GM18909 (cell line): ENCODE measurements around the gene TFF3.
"Not testable (repeated sequence)": the region's sequence is repeated elsewhere in the genome, so short reads cannot be mapped to it uniquely, and the experiment has no call there.

ENCODE experiments used
- ATAC-seq: cut with Tn5 transposase; IDR thresholded peaks from one replicate; pipeline ENCODE4 v1.9.1; 2021; ENCODE audit warnings: mild to moderate bottlenecking; ENCODE audit not compliant: unreplicated experiment, poor library complexity

TFF3 gene

DNA sequence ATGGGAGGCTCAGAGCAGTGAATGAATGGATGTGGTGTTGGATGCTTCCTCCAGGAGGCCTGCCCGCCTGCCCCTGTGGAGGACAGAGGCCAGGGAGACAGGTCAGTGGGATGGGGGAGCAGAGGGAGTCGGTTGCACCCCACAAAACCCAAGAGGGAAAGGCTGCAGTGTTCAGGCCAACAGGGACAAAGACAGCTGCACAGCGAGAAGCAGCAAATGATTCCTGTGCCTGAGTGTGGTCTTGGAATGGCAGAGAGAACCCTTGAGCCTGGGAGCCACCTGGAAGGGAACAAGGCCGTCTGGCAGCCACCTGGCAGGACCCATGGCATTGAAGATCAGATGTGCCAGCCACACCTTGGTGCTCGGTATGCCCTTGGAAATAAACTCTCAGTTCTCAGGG, 8.1 kb downstream of the TFF3 start:
- ATAC-seq = no peak

DNA sequence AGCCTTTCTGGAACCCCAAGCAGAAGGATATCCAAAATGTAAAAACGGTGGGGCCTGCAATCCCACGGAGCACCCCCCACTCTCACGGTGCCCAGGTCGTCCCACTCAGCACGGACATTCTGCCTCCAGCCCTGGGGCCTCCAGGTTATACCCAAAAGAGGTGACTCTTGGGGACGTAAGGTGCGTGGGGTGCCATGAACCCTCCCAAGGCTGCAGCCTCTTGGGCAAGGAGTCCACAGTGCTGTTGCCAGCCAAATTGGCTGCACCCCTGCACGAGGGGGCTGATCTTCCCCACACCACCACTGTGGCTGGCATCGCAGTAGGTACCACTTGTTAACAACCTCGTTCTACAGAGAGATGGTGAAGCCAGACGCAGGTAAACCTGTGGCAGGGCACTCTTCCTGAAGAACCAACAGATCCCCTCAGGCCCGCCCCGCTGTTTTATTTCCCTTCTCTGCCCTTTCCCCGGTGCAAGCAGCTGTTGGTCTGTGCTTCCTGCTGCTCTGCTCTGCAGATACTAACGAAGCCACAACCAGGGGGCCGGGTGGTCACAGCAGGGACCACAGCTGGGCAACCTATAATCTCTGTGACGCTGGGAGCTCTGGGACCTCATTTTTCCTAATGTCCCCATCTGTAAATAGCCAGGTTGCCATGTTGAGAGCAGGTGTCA, 8.7 kb downstream of the TFF3 start:
- no peak for ATAC-seq

DNA sequence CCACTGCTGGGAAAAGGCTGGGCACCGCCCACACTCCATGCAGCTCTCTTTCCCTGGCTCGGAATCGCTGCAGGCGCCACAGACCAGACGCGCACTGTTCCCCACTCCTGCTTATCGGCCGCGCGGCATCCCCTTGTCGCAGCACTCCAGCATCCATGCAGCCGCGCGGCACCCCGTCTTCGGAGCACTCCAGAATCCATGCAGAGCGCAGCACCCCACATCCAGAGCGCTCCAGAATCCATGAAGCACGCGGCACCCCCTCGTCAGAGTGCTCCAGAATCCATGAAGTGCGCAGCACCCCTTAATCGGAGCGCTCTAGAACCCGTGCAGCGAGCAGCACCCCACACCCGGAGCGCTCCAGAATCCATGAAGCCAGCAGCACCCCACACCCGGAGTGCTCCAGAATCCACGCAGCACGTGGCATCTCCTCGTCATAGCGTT, 9.5 kb downstream of the TFF3 start:
- ATAC-seq = no peak

DNA sequence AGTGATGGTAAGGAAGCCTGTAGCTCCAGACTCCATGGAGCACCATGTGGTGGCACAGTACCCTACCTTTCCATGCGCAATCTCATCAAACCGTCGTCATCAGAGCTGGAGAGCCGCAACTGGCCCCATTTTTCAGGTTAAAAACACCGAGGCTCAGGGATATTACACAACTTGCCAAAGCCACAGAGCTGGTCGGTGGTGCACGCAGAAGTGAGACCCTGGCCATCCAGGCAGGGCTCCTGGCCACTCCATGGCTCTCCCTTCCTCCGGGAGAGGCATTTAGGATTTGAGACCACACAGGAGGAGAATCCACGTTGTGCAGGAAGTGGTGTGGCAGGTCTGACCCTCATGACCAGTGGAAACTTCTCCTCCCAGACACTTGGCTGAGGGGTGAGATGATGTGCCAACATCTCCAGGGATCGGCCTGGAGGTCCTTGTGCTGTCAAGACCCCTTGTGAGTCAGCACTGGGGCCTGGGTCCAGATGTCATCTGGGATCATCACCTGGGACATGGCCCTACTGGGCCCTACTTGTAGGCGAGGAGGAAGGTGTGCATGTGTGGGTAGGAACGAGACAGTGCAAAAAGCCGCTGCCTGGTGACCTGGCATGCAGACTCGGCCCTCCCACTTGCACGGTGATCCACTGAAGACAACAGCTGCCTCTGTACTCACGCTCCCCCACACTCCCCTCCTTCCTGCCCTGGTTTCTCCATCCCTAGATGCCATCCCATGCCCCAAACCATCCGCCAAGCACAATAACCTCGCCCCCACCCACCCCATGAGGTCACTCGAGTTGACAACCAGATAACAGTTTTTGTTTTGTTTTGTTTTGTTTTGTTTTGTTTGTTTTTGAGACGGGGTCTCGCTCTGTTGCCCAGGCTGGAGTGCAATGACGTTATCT, 10.4 kb downstream of the TFF3 start:
- no peak for ATAC-seq

DNA sequence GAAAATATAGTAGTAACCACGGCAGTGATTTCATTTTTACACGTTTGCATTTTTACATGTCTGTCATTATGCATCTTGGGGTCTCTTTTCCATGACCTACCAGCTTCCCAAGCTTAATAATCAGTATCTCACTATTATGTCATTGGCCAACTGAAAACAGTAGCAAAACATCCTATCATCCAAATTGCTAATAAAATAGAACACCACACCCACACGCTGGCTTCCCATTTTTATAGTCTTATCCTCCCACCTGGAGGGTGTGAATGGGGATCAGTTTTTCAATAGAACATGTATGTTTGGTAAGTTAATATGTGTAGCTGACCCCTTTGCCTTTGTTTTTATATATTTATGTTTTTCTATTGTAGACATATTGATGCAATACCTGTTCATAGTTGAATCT, 11.8 kb downstream of the TFF3 start:
- no peak for ATAC-seq

DNA sequence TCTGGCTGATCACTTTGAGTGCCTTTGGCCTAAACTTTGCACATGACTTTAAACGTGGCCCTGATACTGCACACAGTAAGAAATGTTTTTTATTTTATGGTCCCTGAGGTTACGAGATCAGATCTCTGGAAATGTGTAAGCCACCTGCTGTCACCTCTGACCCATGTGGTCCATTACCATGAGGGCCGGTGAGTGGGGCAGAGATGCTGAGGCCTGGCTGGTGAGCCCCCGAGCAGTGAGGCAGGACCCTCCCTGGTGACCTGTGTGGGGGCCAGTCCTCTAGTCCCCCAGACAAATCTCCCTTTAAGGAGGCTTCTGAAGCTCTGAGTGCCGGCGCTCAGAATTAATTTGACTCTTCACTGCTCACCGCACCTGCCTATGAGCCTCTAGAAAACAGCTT, 12.4 kb downstream of the TFF3 start:
- ATAC-seq = no peak

DNA sequence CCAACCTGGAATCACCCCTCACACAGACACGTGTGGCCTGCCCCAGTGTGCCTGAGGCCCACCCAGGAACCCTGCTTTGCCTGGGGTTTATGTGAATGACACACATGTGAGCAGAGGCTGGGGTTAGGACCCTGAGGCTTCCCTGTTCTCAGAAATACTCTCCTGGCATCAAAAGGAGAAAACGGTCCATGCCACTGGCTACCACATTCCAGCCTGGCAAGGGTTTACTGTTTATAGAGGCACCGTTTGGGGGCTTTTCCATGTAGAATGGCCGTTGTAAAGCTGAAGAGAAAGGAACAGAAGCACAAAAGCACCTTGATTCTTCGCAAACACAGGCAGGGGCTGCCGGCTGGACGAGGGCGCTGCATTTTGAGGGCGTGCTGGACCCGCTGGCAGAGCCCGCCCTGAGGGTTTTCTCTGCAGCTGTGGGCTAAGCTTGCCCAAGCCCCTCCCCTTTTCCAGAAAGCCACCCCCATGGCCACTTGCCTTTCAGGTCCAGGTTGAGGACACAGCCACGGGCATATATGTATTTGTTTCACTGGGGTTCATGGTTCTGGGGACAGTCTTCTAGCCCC, 13.0 kb downstream of the TFF3 start:
- ATAC-seq = no peak

DNA sequence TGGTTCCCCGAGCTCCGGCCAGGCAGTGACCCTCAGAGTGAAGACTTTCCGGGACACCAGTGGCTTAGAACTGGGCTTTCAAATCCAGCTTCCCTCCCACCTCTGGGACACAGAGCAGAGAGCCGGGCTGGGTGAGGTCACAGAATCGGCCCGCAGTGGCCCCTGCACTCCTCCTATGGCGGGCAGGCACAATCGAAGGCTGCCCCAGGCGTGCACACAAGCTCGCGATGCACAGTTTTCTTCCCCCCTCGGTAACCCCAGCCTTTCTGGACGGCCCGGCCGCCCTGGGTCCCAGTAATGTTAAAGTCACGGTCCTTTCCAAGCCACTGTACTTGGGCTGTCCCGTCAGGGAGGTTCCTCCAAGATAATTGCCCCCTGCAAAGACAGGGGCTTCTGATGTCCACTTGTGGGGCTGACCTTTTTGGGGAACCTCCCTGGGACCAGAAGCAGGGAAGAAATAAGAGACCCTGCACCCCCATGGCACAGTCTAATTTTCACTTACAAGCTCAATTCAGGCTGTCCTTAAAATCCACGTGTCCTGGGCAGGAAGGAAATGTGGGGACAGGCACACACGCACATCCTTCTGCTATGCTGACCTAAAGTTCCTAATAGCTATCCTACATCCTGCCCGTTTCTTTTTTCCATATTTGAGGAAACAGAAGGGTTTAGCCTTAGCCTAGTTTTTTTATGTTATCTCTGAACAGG, 13.7 kb downstream of the TFF3 start:
- ATAC-seq = no peak

DNA sequence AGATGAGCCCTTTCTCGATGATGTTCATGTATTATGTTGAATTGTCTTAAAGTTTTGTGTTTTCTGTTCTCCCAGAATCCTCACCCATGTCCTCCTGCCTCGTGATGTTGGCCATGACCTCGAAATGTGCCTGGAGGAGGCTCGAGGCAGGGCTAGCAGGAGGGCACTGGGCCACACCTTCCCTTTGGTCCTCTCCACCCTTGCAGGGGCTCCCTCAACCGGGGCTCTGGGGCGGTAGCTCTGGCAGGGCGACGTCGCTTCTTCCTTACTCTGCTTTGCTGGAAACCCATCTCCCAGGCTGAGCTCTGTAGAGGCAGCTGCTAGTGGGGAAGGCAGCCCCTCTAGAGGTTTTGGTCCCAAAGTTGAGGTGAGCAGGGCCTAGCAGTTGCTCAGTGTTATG, 14.3 kb downstream of the TFF3 start:
- no peak for ATAC-seq

DNA sequence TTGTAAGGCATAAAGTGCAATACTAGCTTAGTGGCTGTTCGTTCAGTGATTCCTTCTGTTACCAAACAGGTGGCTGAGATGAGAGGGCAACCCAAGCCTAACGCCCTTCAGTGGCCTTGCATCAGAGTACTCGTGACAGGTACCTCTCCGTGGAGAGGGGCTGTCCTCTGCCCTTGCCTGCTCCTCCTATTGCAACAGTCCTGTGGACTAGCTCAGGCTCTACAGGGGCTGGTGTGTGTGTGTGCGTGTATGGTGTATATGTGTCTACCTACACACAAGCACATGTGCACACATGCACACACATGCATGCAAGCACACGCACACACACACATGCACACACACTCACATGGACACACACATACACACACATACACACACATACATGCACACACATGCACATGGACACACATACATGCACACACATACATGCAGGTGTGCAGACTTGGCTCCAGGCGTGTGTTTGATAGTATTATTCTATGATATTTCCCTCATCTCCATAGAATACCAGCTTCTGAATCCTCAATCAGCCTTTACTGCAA, 15.1 kb downstream of the TFF3 start:
- no peak for ATAC-seq

DNA sequence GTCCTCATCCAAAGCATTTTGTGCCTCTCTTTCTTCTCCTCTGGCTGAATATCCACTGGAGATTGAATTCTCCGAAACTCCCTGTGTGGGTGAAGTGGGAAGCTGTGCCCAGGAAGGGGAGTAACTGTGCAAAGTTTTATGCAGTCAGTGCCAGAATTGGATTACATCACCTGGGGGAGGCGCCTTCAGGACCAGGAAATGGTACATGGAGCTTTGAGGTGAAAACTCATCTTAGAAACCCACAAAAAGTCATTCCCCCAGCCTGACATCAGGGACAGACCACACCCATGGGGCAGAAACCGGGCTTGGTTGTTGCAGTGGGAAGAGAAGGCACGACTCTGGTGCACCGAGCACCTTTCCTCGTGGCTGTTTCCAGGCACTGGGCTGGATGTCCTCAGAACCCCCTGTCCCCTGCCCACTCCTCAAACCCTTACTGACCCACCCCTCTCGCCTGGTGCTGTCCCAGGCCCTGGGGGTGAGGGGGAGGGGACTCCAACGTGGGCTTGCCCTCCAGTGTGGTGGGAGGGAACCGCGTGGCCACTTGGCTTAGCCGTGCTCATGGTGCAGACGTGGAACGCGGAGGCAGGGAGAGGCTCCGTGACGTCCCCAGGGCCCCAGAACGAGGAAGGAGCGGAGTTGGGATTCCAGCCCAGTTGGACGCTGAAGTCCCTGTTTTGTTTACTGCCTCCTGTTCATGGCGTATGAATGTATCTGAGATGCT, 15.7 kb downstream of the TFF3 start:
- ATAC-seq = no peak

DNA sequence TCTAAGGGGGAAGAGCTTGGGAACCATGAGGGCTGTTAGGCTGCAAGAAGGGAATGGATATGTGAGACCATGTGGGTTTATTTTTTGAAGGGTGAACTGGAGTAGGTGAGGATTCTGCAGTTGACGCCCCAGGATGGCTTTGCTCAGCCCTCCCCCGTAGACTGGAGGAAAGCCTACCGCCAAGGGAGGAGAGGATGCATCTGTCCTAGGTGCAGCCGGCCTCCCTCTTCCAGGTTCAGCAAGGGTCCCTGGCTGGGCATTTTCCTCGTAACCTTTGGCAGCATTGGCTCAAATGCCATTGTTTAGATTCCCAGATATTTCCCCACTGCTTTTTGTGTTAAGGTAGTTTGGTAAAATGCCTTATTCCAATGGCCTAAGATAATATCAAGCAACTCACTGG, 16.6 kb downstream of the TFF3 start:
- no peak for ATAC-seq

DNA sequence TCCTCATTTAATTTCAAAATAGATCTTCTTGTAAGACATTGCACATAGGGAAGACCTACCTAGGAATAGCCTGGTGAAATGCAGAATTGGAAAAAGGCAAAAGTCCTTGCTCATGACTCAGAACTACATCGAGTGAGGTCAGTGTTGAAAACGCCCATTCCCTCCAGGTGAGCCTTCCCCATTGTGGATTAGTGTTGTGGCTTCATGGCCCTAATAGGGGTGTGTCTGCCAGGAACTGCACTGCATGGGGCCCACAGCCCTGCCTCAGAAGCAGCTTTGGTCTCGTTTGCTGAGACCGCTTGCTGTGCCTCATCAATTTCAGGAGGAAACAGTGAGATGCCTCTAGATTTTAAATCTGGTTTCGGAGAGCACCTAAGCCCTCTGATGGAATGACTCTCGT, 17.0 kb downstream of the TFF3 start:
- no peak for ATAC-seq

DNA sequence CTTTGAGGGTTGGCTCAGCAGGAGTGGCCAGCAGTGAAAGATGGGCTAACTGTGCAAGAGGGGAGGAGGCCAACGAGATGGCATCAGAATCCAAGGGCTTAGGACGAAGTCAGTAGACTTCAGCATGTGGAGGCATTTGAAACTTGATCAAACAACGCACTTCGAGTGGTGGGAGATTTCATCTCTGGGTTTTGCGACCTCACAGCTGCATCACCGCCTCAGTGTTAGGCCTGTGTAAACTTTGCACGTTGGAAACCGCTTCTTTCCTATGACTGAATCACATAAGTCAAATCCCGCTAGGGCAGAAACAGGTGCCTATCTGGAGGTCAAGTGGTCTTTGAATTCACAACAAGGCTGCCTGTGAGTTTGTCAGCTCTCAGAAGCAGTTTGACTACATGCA, 17.8 kb downstream of the TFF3 start:
- no peak for ATAC-seq

DNA sequence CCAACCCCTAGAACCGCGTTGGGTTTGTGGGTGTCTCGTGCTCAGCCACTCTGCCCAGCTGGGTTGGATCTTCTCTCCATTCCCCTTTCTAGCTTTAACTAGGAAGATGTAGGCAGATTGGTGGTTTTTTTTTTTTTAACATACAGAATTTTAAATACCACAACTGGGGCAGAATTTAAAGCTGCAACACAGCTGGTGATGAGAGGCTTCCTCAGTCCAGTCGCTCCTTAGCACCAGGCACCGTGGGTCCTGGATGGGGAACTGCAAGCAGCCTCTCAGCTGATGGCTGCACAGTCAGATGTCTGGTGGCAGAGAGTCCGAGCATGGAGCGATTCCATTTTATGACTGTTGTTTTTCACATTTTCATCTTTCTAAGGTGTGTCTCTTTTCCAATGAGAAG, 18.7 kb downstream of the TFF3 start:
- no peak for ATAC-seq

DNA sequence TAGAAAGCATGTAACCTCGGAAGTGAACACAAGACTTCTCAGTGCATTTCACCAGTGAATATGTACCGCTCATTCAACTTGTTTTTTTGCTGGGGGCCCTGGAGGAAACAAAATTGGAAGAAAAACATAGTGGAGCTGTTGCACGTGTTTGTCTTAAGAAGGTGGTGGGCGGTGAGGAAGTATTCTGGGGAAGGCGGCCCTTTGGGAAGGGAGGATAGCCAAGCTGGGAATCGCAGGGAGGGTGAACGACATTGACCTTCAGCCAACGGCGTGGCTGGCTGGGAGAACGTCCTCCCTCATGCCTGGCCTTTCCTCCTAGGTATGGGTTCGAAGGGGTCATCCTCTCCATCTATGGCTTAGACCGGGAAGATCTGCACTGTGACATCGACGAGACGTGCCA, 19.4 kb downstream of the TFF3 start:
- no peak for ATAC-seq

DNA sequence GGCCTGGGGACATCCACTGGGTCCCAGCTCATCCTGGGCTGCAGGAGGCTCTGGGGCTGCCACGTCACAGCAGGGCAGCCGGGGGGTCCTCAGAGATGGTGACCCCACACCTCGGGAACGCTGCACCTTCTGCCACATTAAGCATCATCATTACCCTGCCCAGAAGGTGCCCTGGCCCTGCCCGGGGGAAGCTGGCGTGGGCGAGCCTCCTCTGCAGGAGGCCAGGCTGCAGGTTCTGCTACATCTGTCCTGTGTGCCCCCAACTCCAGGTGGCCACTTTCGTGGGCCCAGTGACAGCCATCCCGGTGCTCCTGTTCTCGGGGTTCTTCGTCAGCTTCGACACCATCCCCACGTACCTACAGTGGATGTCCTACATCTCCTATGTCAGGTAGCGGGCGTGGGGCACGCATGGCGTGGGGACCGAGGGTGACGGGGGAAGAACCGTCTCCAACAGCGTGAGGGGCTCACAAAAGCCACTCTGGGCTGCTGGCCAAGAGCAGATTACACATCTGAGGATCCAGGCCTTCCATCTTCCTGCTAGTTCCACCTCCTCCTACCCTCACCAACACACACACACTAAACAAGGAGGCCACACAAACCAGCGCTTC, 20.8 kb downstream of the TFF3 start:
- ATAC-seq = no peak

DNA sequence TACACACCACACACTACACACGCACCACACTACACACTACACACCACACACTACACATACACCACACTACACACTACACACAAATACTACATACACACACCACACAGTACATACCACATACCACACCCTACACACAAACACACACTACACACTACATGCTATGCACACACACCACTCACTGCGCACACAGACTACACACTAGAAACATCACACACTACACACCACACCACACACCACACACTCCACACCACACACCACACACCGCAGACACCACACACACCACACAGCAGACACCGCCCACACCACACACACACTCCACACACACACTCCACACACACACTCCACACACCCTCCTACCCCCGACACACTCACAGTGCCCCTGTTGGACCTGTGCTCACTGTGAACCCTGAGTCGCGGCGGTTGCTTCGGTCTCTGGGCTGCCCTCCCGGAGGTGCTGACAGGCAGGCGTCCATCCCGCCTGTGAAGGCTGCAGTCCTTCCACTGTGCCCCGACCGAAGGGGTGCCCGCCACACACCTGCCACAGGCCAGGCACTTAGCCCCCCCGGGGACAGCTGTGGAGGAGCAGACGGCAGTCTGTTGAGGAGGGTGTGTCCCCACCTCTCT, 21.4 kb downstream of the TFF3 start:
- ATAC-seq = no peak

DNA sequence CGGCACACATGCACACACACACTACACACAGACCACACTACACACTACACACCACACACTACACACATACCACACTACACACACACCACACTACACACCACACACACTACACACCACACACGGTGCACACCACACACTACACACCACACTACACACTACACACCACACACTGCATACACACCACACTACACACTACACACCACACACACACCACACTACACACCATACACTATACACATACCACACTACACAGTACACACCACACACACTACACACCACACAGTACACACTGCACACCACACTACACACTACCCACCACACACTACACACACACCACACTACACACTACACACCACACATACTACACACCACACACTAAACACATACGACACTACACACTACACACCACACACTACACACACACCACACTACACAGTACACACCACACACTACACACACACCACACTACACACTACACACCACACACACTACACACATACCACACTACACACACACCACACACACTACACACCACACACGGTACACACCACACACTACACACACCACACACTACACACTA, 22.6 kb downstream of the TFF3 start:
- not testable (repeated sequence) for ATAC-seq
